Measurements from ENCODE around the gene TSC2.
A peak's percentile ranks its signal among the peaks of the same experiment; 100 is the strongest.
"Not testable (repeated sequence)": the region's sequence is repeated elsewhere in the genome, so short reads cannot be mapped to it uniquely, and the experiment has no call there.

The TSC2 gene

GRCh38 chr16:2009791-2010510 is 37.8 kb upstream of the TSC2 start, which contains the start of gene ZNF598:
Gene ZNF598, minus strand, starts transcription at chr16:2009821.
- DNase-seq, result peak; percentile 69

DNA sequence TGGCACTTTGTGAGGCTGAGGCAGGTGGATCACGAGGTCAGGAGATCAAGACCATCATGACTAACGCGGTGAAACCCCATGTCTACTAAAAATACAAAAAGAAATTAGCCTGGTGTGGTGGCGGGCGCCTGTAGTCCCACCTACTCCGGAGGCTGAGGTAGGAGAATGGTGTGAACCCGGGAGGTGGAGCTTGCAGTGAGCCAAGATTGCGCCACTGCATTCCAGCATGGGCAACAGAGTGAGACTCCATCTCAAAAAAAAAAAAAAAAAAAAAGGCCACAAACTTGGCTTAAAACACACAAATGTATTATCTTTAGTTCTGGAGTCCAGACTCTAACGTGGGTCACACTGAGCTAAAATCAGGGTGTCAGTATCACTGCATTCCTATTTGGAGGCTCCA is 36.1 kb upstream of the TSC2 start:
- not testable (repeated sequence) for DNase-seq

GRCh38 chr16:2013527-2013926 is 34.3 kb upstream of the TSC2 start:
- no peak for DNase-seq

- DNase-seq, result no peak
Measured at GRCh38 chr16:2015117-2015946, 32.5 kb upstream of the TSC2 start.

DNA sequence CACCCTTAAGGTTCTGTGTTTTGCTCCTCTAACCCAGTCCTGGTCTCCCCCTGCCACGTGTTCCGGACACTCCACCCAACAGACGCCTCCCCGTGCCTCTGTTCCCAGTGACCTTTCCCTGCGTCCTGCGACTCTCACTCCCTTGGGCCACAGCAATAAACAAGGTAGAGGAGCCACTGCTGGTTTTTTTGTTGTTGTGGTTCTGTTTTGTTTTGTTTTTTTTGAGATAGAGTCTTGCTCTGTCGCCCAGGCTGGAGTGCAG is 31.9 kb upstream of the TSC2 start:
- DNase-seq, result no peak

GRCh38 chr16:2016407-2016922 is 31.3 kb upstream of the TSC2 start:
- no peak for DNase-seq

- DNase-seq, result no peak
Measured at GRCh38 chr16:2019518-2019920, 28.3 kb upstream of the TSC2 start, which contains the start of gene NPW. Gene NPW, plus strand, starts transcription at chr16:2019785.

DNA sequence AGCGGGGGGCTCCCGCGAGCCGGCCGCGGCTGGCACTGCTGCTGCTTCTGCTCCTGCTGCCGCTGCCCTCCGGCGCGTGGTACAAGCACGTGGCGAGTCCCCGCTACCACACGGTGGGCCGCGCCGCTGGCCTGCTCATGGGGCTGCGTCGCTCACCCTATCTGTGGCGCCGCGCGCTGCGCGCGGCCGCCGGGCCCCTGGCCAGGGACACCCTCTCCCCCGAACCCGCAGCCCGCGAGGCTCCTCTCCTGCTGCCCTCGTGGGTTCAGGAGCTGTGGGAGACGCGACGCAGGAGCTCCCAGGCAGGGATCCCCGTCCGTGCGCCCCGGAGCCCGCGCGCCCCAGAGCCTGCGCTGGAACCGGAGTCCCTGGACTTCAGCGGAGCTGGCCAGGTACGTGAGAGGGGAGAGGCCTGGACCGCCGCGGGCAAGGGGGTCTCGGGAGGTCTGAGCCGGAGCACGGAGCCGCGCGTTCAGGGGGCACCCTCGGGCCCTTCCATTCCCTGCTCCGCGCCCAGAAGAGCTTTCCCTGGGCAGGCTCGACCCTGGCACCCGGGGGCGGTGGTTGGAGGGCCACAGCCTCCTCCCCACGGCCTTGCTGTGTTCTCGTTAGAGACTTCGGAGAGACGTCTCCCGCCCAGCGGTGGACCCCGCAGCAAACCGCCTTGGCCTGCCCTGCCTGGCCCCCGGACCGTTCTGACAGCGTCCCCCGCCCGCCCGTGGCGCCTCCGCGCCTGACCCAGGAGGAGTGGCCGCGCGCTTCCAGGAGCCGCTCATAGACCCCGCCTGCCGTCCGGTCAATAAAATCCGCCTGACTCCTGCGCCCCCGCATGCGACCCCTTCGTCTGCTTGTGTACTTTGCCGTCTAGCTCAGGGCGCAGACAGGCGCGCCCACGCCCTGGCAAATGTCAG is 27.6 kb upstream of the TSC2 start:
- no peak for DNase-seq

DNA sequence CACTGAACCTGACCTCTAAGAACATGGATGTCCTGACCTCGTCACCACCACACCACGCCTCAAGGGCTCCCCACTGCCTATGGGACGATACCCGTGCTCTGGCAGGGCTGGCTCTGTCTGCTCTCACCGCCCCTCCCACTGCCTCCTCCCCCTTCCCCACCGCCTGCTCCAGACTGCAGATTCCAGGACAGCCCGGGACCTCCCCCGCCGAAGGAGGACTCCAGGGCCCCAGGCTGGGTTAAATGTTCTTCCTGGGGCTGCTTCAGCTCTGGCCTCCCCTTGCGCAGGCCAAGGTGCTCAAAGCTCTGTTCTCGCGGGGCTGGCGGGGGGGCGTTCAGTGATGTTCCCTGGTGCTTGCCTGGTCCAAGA is 25.1 kb upstream of the TSC2 start:
- no peak for DNase-seq

DNA sequence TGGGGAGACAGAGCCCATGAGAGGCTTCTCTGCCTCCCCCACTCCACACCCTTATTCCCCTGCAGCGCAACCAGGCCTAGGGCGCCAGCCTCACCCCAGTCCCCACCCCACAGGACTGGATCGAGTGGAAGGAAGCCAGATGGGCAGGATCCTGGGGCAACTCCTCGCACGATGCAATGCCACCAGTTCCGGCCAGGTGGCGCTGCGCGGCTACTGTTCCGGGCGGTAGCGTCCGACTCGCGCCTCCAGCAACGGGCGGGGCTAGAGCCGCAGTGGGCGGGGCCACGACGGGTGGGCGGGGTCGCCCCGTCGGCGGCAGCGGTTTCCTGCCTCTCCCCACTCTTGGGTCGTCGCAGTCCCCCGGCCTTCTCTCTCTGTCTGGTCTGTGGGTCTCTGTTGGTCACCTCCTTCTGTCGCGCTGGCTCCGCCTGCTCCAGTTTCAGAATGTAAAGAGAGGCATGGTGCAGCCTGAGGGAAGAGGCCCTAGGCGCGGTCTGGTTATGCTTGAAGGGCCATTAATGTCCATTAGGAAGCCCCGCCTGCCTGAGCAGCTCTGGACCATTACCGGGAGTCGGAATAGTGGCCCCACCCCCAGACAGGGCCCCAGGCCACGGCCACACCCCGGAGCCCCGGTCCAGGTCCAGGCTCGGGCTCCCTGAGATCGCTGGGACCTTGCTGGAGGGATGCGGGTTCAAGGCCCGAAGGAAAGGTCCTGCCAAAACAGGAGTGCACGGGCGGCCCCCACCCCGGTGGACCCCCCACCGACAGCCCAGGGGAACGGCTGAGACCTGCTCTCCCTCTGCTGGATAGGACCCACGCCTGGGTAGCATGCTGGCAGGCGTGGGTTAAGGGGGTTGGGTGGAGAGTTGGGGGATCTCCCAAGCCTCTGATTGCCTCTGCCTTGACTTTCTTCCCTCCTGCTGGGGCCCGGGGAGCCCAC is 24.4 kb upstream of the TSC2 start:
- DNase-seq, result peak; percentile 99

- no peak for DNase-seq
Measured at GRCh38 chr16:2024032-2024420, 23.8 kb upstream of the TSC2 start.

GRCh38 chr16:2025251-2025650 is 22.5 kb upstream of the TSC2 start:
- DNase-seq, result no peak

DNA sequence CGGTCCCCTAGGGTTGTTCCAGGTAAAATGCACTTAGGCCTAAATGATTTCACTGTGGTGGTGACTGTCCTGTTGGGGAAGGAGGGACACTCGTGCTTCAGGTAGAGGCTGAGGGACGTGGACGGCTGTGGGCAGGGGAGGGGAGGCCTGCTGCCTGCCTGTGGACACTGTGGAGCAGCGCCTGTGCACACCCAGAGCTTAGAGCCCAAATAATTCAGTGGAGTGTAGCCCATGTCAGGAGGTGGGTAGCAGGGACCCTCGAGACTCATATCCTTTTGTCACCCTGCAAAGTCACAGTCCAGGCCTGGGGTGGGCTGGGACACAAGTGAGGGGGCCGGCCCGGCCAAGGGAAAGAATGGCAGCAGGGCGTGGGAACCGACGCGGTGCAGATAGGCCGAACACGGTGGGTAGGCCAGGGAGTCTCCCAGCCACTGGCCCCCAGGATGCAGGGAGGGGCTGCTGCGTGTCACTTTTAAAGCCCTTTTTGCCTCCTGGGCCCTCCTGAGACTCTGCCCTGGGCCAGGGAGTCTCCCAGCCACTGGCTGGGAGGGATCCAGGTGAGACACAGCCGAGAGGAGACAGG is 21.8 kb upstream of the TSC2 start:
- DNase-seq, result no peak

- peak; percentile 38 for DNase-seq
Measured at GRCh38 chr16:2026461-2027023, 21.2 kb upstream of the TSC2 start, which contains the start of gene NHERF2. Gene NHERF2, plus strand, starts transcription at chr16:2026902. Its CDS starts 104 bp downstream, at chr16:2027006.

DNA sequence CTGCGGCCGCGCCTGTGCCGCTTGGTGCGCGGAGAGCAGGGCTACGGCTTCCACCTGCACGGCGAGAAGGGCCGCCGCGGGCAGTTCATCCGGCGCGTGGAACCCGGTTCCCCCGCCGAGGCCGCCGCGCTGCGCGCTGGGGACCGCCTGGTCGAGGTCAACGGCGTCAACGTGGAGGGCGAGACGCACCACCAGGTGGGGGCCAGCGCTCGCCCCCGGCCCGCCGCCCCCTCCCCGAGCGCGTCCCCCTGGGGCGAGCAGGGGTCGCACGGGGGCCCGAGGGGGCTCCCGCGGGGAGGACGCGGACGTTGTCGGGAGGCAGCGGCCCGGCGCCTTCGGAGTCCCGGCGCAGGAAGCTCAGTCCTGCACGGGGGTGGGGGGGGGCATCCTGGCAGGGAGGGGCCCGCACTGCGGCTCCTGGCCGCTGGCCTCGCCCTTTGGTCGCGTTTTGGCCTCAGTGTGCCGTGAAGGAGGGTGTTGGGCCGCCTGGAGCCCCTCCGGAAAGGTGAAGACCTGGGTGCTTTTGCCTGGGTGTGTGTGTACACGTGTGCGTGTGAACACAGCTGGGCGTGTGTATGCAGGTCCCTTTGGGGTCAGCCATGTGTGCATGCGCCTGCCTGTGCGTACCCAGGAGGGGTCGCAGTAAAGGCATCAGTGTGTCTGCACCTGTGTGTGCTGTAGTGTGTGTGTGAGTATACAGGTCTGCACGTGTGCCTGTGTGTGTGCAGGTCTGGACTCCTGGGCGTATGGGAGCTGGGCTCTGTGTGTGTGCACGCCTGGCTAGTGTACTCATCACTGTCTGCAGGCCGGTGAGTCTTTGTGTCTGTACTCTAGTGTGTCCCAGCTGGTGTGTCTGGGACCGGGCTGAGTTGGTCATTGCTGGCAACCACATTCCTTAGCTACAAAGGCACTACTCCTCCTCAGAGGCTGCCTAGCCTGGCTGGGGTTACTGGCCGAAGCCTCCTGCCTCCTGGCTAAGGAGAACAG is 20.5 kb upstream of the TSC2 start:
- no peak for DNase-seq

GRCh38 chr16:2028146-2028545 is 19.6 kb upstream of the TSC2 start:
- DNase-seq, result no peak

DNA sequence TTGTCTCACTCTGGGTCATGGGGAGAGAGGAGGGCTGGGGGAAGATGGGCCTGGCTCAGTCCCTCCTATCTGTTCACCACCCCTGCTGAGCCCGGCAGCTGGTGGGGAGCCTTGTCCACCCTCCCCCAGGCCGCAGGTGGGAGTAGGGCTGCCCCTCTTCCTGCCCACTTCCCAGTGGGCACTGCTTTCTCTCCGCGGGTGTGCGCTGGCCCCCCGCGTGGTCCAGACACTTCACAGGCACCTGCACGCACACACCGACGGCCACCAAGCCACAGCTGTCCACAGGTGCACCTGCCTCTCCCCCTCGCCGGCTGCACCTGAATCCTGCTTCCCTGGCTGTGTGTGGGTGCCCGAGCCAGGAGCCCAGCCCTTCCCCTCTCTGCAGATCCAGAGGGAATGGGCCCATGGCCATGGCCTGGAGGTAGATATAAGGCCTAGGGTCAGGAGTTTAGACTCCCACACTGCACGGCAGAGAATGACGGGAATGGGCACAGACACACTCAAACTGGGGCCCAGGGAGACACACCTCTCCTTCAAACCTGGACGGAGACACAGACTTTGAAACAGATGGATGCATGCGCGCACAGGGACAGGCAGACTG is 19.1 kb upstream of the TSC2 start:
- no peak for DNase-seq

DNA sequence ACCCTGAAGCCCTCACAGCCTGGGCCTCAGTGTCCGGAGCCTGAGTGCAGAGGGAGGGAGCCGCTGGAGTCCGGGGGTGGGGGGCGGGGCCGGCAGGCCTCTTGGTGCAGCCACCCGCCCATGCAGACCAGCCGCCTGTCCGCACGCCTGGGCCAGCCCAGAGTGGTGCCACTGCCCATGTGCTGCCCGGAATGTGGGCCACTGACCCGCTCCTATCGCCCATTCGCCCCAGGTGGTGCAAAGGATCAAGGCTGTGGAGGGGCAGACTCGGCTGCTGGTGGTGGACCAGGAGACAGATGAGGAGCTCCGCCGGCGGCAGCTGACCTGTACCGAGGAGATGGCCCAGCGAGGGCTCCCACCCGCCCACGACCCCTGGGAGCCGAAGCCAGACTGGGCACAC is 18.4 kb upstream of the TSC2 start:
- DNase-seq, result no peak

DNA sequence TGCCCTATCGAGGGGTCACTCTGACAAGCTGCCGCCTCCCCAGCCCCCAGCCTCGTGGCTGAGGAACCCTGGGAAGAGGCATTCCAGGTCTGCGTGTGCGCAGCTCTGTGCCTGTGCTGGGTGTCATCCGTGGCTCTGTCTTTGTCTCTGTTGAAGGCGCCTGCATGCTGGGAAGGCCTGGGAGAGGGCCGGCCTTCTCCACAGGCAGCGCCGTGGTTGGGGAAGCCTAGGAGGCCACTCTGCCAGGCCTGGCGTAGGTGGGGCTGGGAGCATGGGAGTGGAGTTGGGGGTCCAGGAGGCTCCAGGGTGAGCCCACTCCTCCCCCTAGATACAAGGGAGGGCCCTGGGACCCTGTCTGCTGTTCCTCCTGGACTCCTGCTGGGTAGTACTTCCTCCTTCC is 17.7 kb upstream of the TSC2 start:
- DNase-seq, result no peak
